Lung (tissue), 12 donors: ENCODE measurements around the gene PTPN5. TPM values are rescaled to one million over a fixed set of nuclear protein-coding genes. Genes with fewer than 3 reads are reported as not detected.

ENCODE experiments used
- ATAC-seq: fragments of 200-7000 bp; cut with Tn5 transposase; one replicate; pipeline ENCODE4 v1.9.1; 2020; ENCODE audit warnings: moderate number of reproducible peaks; ENCODE audit not compliant: insufficient read depth, low FRiP score
- DNase-seq, 3 donors: peaks; one replicate each; pipeline ENCODE4 v3.0.0-alpha.2; 2013 to 2017
- H3K27ac ChIP-seq, 2 donors: one replicate each; pipeline ENCODE4 v1.5.1; 2013; ENCODE audit warnings: mild to moderate bottlenecking in 2 of 2, moderate library complexity in 2 of 2, control low read depth in 1 of 2, inconsistent platforms in 1 of 2, low read depth in 1 of 2, low read length in 1 of 2
- H3K27me3 ChIP-seq, 3 donors: one replicate each; pipeline ENCODE4 v1.5.1; 2013; ENCODE audit warnings: low read length in 2 of 3; ENCODE audit not compliant: control insufficient read depth in 3 of 3, insufficient read depth in 3 of 3
- H3K36me3 ChIP-seq, 4 donors: one replicate each; pipeline ENCODE4 v1.5.1; 2013; ENCODE audit warnings: low read length in 4 of 4, mild to moderate bottlenecking in 1 of 4, moderate library complexity in 1 of 4; ENCODE audit not compliant: control insufficient read depth in 4 of 4, insufficient read depth in 4 of 4
- H3K4me1 ChIP-seq, 5 donors: one replicate each; pipeline ENCODE4 v1.5.1; 2013; ENCODE audit warnings: low read length in 5 of 5, mild to moderate bottlenecking in 2 of 5, moderate library complexity in 1 of 5; ENCODE audit not compliant: control insufficient read depth in 5 of 5, insufficient read depth in 5 of 5
- H3K4me3 ChIP-seq: one replicate; pipeline ENCODE4 v1.5.1; 2013; ENCODE audit warnings: mild to moderate bottlenecking, control low read depth, moderate library complexity
- H3K9ac ChIP-seq, 2 donors: one replicate each; pipeline ENCODE4 v1.5.1; 2013; ENCODE audit warnings: low read length in 2 of 2, control low read depth in 1 of 2; ENCODE audit not compliant: insufficient read depth in 1 of 2
- H3K9me3 ChIP-seq, 4 donors: one replicate each; pipeline ENCODE4 v1.5.1; 2013; ENCODE audit warnings: low read length in 3 of 4, mild to moderate bottlenecking in 1 of 4, moderate library complexity in 1 of 4; ENCODE audit not compliant: control insufficient read depth in 4 of 4, insufficient read depth in 3 of 4
- WGBS, 2 donors: extraction: QIAGEN DNeasy Blood & Tissue Kit; methylation state at CpG; one replicate each; pipeline ENCODE4 v1.1.7; 2013; 5-methylcytosine and 5-hydroxymethylcytosine counted together
- polyA plus RNA-seq, 2 donors: library from polyadenylated mRNA; stranded (reverse); fragments of 200-250 nt; gene quantifications; one replicate each; pipeline ENCODE4 v1.2.1, GENCODE V29; 2013
- total RNA-seq, 2 donors: library from RNA; depleted of rRNA in 1 of 2; stranded (reverse); fragments of >200 nt in 1 of 2; gene quantifications; one replicate each; pipeline ENCODE4 v1.2.1, GENCODE V29; 2014 to 2021
- TF ChIP-seq, protein P1 (sequence below): IDR thresholded peaks from 2 replicates; pipeline ENCODE4 v1.5.1; 2012; ENCODE audit warnings: mild to moderate bottlenecking; ENCODE audit errors: control extremely low read depth, extremely low read depth
- donor health status: control.
- donor health status: control.
- donor health status: Bipolar disorder and iron deficiency.
- donor health status: healthy.
- donor health status: DM: yes; HTN: yes; CAD: no.

PTPN5 gene
- total and polyA plus RNA-seq, 4 donors, result 0.02 to 0.15 TPM; not detected in 2

DNA sequence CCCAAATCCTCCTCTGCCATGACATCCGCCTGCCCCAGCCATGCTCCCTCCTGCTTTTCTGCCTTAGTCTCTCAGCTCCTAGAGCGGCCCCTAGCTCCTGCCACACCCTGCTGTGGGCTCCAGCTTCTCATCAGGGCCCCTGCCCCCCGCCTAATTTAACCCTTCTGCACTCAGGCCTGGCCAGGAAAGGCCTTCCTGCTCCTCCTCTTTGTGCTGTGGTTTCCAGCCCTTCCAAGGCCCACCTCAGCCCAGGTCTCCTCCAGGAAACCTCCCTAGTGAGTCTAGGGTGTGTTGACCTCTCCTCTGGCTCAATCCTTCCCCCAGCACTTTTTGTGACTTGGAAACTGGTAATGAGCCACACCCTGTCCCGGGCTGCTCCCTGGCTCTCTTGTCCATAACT, 11.3 kb downstream of the PTPN5 start:
- 64 to 73% methylated on average over 4 of the region's 4 CpGs for WGBS, 2 donors
- TF ChIP-seq, protein P1, sequence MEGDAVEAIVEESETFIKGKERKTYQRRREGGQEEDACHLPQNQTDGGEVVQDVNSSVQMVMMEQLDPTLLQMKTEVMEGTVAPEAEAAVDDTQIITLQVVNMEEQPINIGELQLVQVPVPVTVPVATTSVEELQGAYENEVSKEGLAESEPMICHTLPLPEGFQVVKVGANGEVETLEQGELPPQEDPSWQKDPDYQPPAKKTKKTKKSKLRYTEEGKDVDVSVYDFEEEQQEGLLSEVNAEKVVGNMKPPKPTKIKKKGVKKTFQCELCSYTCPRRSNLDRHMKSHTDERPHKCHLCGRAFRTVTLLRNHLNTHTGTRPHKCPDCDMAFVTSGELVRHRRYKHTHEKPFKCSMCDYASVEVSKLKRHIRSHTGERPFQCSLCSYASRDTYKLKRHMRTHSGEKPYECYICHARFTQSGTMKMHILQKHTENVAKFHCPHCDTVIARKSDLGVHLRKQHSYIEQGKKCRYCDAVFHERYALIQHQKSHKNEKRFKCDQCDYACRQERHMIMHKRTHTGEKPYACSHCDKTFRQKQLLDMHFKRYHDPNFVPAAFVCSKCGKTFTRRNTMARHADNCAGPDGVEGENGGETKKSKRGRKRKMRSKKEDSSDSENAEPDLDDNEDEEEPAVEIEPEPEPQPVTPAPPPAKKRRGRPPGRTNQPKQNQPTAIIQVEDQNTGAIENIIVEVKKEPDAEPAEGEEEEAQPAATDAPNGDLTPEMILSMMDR, result no peak
- no peak overlapping the region for H3K4me3 ChIP-seq
- no peak overlapping the region for H3K27ac ChIP-seq
- H3K4me1 ChIP-seq, result no peaks in the 10 kb centered on the region
- no peak overlapping the region for H3K9ac ChIP-seq
- no peaks in the 10 kb centered on the region for H3K27me3 ChIP-seq
- H3K9me3 ChIP-seq, result peaks cover 0 to 2% (median 0%) of the 10 kb centered on the region in 4 donors
- no peak for DNase-seq
- no peaks in the 10 kb centered on the region for H3K36me3 ChIP-seq
- ATAC-seq, result no peak

DNA sequence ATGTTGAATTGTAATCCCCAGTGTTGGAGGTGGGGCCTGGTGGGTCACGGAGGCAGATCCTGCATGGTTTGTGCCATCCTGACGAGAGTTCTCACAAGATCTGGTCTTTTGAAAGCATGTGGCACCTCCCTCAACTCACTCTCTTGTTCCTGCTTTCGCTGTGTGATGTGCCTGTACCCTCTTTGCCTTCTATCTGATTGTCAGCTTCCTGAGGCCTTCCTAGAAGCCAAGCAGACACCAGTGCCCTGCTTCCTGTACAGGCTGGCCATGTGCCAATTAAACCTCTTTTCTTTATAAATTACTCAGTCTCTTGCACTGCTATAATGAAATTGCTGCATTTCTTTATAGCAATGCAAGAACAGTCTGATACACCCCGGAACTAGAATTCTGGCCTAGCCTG, 13.1 kb downstream of the PTPN5 start:
- Histone ChIP-seq H3K27me3 (peaks cover 0 to 8% (median 0%) of the 10 kb centered on the region in 3 donors), H3K9me3 (no peaks in the 10 kb centered on the region), H3K9ac (no peak overlapping the region), H3K36me3 (no peaks in the 10 kb centered on the region), H3K4me1 (no peaks in the 10 kb centered on the region), H3K4me3 (no peak overlapping the region), H3K27ac (no peak overlapping the region)
- TF ChIP-seq, protein P1, result no peak
- no peak for ATAC-seq
- WGBS, 2 donors, result 85 to 88% methylated on average over 4 of the region's 4 CpGs
- DNase-seq, result no peak

DNA sequence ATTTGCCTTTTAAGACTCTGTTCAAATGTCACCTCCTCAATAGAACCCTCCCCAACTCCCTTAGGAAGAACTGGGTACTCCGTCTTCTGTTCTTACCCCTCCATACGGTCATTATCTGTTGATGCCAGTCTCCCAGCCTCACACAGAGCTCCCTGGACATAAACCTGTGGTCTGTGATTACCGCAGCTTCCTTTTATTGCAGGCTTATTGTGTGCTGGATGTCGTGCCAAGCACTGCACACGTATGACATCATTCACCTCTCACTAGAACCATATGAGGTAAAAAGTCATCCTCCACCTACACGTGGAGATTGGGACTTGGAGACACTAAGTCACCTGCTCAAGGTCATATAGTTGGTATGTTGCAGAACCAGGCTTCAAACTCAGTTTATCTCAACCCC, 15.3 kb downstream of the PTPN5 start:
- TF ChIP-seq, protein P1, result no peak
- no peaks in the 10 kb centered on the region for H3K4me1 ChIP-seq

More for the DNA sequence above, 15.3 kb downstream of the PTPN5 start:
- Histone ChIP-seq H3K27me3 (peaks cover 0 to 8% (median 0%) of the 10 kb centered on the region in 3 donors), H3K9ac (no peak overlapping the region), H3K9me3 (peaks cover 0 to 2% (median 0%) of the 10 kb centered on the region in 4 donors), H3K36me3 (no peaks in the 10 kb centered on the region), H3K27ac (no peak overlapping the region), H3K4me3 (no peak overlapping the region)
- WGBS, 2 donors, result 70 to 86% methylated on average over 6 of the region's 6 CpGs
- ATAC-seq (no peak), DNase-seq (no peak)
